HG02884 (cell line): ENCODE measurements around the gene RIOK2.
"Not testable (repeated sequence)": the region's sequence is repeated elsewhere in the genome, so short reads cannot be mapped to it uniquely, and the experiment has no call there.

Source experiments
- ATAC-seq: cut with Tn5 transposase; IDR thresholded peaks from one replicate; pipeline ENCODE4 v1.9.1; 2021; ENCODE audit warnings: mild to moderate bottlenecking, moderate library complexity; ENCODE audit not compliant: unreplicated experiment

RIOK2 gene

DNA sequence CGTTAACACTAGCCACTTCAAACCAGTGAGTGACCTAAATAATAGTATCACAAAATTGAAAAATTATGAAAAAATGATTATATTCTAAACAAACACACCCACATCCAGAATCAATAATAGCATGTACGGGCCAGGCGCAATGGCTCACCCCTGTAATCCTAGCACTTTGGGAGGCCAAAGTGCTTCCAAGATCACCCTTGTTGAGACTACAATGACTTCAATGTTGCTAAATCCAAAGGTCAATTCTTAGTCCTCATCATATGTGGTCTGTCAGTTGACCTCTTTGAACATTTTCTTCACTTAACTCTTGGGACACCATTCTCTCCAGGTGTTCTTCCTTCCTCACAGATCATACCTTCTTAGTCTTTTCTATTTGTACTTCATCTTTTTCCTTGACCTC is 11.3 kb downstream of the RIOK2 start:
- no peak for ATAC-seq

DNA sequence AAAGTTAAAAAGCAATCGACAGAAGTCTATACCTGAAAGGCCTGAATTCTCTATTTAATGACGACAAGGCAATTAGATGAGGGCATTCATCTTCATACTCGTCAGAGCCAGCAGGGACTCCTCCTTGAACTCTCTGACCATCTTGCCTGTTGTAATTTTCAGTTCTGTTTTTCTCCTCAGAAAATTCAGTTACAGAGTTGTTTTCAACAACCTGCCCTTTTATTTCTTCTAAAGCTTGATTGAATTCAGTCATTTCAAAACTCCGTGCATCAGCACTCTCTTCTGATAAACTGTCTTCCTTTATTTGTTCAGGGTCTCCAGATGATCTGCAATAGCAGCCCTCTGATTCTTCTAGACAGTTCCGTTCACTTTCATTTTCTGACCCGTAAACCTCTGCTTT is 15.6 kb downstream of the RIOK2 start:
- peak; percentile 77 for ATAC-seq

DNA sequence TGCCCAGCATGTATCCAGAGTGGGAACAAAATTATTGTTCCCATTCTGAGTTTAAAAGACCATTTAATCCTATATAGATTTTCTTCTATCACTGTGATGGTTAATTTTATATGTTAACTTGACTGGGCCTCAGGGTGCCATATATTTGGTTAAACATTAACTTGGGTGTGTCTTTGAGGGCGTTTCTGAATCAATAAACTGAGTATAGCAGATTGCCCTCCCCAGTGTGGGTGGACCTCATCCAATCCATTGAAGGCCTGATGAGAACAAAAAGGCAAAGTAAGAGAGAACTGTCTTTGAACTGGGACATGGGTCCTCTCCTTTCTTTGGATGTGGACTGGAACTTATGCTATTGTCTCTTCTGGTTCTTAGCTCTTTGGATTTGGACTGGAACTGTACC is 17.3 kb downstream of the RIOK2 start:
- ATAC-seq = no peak

DNA sequence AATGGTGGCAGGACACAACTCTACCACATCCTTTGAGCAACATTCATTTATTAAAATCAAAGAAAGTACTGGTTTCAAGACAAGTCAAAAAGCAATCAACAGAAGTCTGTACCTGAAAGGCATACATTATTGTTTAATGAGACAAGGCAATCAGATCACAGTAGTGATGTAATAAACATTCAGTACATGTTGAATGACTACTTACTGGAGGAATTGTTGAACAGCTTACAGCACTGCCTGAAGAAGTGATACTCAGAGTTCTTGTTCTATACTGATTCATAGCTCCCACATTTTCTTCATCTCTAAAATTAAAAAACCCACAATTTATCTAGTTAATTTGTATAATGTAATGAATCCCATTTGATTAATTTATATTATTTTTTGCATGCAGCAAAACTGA is 18.2 kb downstream of the RIOK2 start:
- no peak for ATAC-seq

DNA sequence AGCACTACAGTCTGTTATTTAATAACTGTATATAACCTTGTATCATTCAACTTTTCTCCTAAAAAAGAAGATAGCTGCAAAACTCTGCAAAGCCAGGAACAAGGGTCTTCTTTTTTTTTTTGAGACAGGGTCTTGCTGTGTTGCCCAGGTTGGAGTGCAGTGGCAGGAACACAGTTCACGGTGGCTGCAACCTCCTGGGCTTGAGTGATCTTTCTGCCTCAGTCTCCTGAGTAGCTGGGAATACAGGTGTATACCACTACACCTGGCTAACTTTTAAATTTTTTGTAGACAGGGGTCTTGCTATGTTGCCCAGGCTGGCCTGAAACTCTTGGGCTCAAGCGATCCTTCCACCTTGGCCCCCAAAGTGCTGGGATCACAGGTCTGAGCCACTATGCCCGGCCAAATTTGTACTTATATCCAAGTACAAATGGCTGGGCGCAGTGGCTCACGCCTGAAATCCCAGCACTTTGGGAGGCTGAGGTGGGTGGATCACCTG is 19.2 kb downstream of the RIOK2 start:
- ATAC-seq = no peak

DNA sequence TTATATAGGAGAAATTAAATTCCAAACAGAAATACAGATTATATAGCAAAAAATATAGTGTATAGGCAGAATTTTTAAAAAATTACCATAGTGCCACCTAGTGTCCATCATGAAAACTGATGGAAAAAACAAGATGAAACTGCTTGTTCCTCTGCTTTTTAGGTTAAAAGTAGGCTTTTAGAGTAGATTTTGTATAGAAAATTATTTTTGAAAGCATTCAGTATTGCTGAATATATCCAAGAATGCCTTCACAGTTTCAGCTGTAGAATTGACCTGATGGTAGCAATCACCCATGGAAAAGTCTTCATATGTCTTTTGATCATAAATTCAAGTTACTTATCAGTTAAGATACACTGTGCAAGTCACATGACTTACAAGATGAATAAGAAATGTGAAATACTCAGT is 19.7 kb downstream of the RIOK2 start:
- no peak for ATAC-seq

DNA sequence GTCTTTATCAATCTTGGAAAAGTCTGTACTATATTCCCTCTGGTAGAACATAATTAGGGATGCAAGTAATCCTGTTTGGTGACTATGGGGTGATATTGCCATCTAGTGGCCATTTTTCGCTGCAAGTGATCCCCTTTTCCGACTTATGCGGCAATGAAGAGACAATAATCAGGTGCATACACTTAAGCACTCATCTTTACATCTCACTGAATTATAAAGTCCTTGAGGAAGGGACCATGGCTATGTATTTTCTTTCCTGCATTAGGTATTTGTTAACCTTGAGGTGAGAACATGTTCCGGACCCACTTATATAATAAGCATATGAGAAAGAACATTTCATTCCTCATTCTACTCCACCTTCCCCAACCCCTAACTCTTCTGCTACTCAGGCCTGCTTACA is 21.0 kb downstream of the RIOK2 start:
- no peak for ATAC-seq

DNA sequence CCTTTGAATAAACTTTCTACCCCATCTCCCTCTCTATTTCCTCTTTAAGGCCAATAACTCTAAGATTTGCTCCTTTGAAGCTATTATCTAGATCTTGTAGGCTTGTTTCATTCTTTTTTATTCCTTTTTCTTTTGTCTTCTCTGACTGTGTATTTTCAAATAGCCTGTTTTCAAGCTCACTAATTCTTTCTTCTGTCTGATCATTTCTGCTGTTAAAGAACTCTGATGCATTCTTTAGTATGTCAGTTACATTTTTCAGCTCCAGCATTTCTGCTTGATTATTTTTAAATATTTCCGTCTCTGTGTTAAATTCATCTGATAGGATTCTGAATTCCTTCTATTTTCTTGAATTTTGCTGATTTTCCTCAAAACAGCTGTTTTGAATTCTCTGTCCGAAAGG is 25.4 kb downstream of the RIOK2 start:
- no peak for ATAC-seq

DNA sequence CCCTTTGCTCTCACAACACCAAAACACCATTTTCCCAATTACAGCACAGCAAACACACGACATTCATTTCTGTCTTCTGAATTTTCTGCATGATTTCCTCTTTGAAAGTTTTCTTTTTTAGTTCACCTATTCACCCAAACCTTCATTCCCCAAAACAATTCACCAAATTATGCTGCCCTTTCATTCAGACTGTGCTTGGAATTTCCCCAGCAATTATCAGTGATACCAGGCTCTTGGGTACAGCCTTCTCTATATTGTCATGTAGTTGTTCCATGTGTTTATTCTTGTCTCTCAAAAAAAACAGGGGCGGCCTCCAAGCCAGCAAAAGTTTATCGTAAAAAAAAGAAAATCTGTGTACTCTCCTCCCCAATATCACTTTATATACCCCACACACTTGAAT is 31.7 kb downstream of the RIOK2 start:
- ATAC-seq = no peak

DNA sequence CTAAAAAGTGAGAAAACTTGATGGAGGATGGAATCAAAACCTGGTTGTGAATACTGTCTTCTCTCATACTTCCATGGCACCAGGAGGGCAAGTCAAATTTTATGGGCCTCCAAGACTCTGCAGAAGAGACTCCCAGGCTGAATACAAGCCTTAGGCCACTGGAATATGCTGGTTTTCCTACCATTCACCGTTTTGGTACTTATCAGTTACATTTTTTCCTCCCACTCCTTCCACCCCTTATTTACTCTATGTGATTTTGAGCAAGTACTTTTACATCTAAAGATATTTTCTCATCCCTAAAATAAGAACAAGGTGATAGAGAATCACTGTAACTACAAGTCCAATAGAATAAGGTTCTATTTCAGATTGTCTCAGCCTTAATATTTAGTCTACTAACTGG is 32.6 kb downstream of the RIOK2 start:
- no peak for ATAC-seq

DNA sequence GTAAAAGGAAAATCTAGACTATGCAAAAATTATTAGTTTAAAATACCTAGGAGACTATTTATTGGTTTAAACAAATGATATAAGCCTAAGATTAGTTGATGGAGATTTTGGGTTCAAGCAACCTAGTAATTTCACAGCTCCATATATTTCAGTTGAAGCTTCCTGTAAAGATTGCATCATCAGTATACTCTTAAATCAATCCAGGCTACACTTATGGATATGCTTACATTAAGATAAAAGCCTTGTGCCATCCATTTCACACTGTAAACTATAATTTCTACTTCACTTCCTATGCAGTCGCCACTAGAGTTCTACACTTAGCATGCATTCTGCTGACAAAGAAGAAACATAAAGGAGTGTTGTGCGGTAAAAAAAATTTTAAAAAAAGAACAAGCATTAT is 33.3 kb downstream of the RIOK2 start:
- ATAC-seq = no peak

DNA sequence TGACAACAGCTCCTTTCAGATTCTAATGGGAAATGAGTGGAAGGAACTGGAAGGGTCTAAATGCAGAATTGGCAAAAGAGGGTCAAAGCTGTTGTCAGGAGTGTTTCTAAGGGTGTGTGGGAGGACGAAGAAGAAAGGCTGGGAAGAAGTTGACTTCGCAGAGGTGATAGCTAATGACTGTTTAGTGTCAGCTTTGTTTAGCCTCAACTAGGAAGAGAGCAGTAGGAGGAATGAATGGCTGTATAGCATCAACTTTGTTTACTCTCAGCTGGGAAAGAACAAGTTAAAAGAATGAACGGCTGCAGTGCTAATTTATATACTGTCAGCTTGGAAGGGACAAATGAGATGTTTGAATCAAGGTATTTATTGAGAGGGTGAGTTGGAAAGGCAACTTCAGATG is 34.8 kb downstream of the RIOK2 start:
- no peak for ATAC-seq

DNA sequence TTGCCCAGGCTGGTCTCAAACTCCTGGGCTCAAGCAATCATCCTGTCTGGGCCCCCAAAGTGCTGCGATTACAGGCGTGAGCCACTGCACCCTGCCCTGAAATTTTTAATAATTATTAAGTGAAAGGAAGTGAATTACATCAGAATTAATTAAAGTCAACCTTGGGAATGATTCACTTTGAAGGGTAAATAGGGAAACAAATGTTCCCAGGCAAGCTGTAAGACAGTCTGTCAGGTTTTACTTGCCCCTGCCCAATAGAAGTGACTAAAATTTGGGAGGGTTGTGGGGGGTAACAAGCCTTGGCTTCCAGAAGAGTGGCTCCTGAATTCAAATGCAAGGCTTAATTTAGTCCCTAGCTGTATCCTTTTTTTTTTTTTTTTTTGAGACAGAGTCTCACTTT is 39.3 kb downstream of the RIOK2 start:
- ATAC-seq = no peak

DNA sequence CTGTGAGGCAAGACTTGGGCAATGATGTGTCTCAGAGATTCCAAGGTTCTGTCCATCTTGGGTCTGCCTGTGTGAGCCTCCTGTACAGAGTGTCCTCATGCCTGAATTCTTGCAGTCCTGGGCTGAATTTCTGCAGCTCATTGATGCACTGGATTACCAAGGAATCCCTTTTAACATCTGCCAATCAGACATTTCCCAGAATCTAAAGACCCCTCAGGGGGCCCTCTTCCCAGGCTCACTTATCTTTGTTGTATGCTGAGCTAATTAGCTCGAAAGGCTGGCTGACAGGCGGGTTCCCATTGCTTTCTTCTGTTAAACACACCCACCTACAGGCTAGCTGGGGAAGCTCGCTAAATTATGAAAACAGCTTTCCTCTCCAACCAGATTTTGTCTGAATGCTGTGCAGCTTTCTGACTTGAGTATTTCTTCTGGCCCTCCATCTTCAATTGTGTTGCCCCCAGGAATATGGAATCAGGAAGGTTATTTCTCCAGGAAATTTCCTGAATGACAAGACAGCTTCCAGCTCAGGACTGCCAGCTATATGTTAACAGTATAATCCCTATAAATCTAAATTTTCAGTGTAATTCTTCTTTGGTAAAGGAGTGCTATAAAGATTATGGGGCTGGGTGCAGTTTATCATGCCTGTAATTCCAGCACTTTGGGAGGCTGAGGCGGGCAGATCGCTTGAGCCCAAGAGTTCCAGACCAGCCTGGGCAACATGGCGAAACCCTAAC is 40.4 kb downstream of the RIOK2 start, which contains the start of gene LIX1:
Gene LIX1 (minus strand): TSS at position 91 of the 734 bp plus-strand sequence. CDS start 35 bp downstream, at position 56.
- peak; percentile 91 for ATAC-seq

DNA sequence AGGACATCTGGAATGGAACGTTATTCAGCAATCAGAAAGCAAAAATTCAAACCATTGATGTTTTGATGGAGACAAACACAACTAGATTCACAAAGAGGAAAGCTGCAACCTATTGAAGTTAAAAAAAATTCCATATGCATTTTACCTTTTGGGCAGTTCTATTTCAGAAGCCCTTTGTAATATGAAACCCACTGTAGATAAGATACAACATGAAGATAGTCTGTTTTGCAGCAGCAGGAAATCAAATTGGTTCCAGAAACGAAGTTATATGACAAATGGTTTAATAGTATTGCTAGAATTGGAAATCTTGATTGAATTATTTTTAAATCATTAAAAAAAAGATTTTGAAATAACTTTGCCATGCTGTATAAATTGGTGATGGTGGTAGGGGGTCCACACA is 41.5 kb downstream of the RIOK2 start:
- no peak for ATAC-seq

DNA sequence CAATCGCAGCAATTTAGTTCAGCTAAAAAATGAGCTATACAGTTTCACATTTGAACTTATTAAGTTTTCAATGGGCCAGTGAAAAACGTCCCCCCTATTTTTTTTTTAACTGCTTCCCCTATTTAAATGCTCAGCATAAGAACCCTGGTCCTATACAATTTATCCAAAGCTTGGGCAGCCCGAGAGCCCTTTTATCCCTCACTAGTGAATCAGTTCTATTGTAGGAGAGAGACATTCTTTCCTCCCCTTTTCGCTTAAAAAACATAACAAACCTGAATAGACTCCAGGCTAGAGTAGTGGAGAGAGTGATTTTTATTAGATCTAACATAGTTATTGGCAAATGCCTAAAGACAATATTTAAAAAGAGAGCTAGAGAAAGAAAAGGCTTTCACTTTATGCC is 42.0 kb downstream of the RIOK2 start:
- no peak for ATAC-seq

DNA sequence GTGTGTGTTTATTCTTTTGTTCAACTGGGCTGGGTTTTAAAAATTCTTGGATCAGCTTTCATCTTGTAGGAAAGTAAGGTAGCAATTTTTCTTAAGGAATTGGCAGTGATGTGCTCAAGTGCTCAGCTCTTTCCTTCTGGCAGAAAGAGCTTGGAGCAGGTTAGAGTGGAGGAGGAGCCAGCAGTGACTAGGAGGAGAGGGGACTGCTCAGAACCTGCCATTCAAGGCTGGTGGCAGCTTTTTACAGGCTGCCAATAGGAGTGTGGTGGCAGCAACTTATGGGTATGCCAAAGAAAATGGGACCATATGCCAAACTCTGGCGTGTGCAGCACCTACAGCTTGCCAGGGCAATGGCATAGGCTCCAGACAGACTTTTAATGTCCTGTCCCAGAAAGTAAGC is 42.8 kb downstream of the RIOK2 start:
- ATAC-seq = not testable (repeated sequence)

DNA sequence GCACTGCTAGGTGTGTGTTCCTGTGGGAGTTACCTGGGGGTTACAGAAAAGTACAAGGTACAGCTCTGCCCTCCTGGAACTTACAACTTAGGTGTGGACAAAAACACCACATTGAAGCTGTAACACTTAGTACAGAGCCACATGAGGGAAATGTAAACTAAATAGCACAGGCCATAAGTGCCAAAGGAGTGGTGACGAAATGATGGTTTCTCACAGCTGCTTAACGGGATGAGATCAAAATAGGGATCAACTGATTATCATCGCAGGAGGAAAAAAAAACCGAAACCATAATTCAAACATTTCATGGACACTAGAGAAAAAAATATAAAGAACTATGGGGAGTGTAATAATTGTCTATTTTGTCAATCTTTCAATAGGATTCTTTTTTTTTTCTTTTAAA is 46.6 kb downstream of the RIOK2 start:
- ATAC-seq = no peak

DNA sequence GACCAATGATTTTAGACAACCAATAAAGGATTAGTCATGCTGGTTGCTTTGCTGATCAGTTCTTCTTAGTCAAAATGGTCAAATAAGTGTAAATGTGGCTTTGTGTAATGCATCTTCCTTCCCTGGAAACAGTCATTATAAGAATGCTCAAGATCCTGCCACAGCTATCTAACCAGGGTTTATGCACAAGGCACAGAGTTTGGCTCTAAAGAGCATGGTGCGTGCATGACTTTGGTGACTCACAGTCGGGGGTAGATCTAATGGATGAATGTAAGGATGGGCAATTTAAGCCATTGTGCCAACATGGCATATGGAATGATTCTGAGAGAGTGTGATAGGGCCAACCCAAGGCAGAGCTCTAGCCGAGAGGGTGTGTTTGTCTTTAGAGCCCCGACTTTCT is 47.2 kb downstream of the RIOK2 start:
- ATAC-seq = no peak

DNA sequence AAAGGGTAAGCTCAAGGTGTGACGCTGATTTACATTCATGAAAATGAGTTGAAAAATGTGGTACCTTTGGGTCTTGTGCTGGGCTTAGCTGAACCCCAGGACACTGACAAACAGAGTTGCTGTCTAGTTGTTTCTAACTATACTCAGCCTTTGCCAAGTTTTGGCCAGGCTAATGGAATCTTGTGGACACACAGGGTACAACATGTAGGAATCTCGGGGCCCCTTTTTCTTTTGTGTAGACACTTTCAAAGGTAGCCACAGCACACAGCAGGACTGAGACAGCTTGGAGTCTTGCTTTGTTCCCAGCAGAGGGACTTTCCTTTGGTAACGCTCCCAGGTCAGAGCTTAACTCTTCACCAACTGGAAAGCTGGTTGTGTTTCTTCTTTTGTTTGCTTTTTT is 48.4 kb downstream of the RIOK2 start:
- no peak for ATAC-seq

DNA sequence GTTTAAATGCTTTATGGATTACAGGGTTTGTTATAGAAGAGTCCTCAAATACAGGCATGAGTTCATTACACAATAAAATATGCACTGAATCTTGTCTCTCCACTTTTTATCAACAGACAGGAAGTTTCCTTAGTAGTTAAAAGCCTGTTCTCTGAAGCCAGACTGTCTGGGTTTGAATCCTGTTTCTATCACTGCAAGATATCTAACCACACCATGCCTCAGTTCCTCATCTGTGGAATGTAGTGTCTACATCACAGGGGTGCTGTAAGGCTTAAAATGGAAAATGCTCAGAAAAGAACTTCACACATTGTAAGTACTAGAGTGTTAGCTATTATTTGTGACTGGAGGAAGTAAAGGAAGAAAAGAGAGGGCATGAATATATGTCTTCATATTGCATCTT is 49.9 kb downstream of the RIOK2 start:
- ATAC-seq = no peak

DNA sequence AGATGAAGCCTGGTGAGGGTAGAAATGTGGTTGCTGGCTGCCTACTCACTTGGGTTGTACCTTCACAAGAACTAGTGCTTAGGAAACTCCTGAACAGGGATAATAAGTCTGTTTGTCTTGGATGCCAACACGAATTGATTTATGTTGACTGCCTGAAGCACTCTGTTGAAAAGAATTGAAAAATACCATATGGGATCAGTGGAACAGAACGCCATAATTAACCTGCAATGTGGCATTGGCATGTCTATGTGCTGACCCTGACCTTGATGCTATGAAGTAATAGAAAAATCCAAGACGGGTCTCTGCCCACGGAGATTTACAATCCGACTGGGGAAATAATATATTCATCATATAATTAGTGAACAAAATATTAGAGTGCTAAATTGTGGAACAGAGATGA is 51.1 kb downstream of the RIOK2 start:
- ATAC-seq = no peak

DNA sequence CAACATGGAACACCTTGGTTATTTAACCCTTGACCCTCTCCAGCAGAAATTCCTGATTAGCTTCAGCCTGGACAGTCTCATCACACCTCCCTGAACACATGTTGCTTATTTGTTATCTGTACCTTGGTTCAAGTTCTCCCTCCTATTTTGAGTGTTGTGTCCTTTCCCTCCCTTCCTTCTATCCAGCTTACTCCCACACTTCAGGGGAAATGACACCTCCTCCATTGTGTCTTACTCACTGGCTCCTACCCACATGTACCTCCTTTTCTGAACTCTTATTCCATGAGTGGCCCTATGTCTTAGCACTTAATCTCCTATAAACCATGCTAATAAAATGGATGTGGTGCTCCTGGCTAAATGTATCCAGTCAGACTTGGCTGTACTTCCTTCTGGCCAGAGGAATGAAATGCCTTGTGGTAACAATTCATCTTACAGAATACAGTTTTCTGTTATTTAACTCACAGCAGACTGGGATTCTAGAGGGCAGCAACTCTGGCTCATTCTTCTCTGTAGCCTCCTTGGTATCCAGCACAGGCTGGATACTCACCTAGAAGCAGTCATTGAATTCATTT is 51.8 kb downstream of the RIOK2 start:
- ATAC-seq = no peak
